C4-2B (cell line): Measurements from ENCODE around the gene ZNF394.
"Not testable (repeated sequence)": the region's sequence is repeated elsewhere in the genome, so short reads cannot be mapped to it uniquely, and the experiment has no call there.

ENCODE experiments used
- H3K27ac ChIP-seq: fragments of 450-650 bp; 2 replicates; pipeline ENCODE4 v1.5.1; 2017
- ZFX ChIP-seq: fragments of 450-650 bp; IDR thresholded peaks from 2 replicates; pipeline ENCODE4 v1.6.1; 2017
- TF ChIP-seq, protein P1 (sequence below): fragments of 450-650 bp; conservative IDR thresholded peaks from 2 replicates; pipeline ENCODE4 v1.5.1; 2017; ENCODE audit warnings: mild to moderate bottlenecking

The ZNF394 gene

DNA sequence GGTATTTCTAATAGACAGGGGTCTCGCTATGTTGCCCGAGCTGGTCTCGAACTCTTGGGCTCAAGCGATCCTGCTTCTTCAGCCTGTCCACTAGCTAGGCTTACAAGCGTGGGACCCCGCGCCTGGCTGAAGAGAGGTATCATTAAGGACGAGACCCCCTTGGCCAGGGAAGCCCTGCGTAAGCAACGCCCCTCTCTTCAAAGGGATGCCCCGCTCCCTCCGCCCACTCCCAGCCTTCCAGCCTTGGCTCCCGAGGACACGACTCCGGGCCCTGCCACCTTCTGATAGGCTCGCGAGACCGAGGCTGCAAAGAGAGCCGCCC lies 4.2 kb upstream of the ZNF394 start:
- no peak for TF ChIP-seq ZFX
- TF ChIP-seq, protein P1, sequence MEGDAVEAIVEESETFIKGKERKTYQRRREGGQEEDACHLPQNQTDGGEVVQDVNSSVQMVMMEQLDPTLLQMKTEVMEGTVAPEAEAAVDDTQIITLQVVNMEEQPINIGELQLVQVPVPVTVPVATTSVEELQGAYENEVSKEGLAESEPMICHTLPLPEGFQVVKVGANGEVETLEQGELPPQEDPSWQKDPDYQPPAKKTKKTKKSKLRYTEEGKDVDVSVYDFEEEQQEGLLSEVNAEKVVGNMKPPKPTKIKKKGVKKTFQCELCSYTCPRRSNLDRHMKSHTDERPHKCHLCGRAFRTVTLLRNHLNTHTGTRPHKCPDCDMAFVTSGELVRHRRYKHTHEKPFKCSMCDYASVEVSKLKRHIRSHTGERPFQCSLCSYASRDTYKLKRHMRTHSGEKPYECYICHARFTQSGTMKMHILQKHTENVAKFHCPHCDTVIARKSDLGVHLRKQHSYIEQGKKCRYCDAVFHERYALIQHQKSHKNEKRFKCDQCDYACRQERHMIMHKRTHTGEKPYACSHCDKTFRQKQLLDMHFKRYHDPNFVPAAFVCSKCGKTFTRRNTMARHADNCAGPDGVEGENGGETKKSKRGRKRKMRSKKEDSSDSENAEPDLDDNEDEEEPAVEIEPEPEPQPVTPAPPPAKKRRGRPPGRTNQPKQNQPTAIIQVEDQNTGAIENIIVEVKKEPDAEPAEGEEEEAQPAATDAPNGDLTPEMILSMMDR, result no peak
- H3K27ac ChIP-seq, result peak overlapping the region; percentile 71

DNA sequence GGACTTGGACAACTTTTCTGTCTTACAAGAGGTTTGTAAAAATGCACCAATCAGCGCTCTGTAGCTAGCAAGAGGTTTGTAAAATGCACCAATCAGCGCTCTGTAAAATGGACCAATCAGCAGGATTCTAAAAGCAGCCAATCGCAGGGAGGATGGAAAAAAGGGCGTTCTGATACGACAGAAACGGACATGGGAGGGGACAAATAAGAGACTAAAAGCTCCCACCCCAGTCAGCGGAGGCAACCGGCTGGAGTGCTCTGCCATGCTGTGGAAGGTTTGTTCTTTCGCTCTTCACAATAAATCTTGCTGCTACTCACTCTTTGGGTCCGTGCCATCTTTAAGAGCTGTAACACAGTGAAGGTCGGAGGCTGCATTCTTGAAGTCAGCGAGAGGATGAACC lies 1.2 kb upstream of the ZNF394 start:
- not testable (repeated sequence) for H3K27ac ChIP-seq

DNA sequence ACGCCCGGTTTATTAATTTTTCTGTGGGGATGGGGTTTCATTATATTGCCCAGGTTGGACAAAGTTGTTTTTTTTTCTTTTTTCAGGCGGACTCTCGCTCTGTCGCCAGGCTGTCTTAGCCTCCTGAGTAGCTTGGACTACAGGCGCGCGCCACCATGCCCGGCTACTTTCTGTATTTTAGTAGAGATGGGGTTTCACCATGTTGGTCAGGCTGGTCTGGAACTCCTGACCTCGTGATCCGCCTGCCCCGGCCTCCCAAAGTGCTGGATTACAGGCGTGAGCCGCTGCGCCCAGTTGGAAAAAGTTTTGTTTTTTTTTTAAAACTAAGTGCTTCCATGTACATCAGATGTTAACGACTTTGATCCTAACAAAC lies 542 bp upstream of the ZNF394 start:
- peak overlapping the region; percentile 72 for H3K27ac ChIP-seq
- TF ChIP-seq, protein P1, result no peak
- no peak for TF ChIP-seq ZFX

DNA sequence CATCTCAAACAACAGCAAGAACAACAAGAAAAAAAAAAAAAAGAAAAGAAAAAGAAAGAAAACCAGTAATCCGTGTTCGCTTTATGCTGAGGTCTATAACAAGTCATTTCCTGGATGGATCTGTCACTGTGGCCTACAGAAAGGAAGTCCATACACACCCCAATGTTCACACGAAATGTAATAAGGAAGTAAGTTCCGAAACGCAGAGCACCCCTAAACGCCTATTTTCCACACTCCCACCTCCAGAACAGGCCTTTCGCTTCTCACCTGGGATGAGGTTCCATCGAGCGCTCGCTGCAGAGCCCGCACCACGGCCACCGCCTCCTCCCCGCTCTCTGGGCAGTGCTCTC lies 735 bp downstream of the ZNF394 start:
- H3K27ac ChIP-seq, result peak overlapping the region; percentile 72
- no peak for TF ChIP-seq ZFX
- TF ChIP-seq, protein P1, result no peak

DNA sequence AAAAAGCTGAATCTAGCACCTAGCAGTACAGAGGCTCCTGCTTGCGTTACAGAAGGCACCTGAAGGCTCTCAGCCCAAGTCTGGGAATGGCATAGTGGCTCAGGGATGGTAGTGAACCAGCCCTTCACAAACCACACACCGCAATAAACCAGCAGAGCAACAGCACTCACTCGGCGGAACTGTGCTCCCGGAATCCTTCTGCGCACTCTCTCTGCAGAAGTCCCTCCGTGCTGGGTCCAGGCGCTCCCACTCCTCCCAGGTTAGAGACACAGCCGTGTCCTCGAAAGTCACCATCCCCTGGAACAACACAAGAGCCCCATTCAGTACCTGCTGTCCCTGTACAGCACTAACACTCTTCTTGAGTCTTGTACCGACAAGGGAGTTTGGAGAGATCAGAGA lies 1.5 kb downstream of the ZNF394 start:
- no peak overlapping the region for H3K27ac ChIP-seq
- TF ChIP-seq, protein P1, result no peak
- no peak for TF ChIP-seq ZFX

DNA sequence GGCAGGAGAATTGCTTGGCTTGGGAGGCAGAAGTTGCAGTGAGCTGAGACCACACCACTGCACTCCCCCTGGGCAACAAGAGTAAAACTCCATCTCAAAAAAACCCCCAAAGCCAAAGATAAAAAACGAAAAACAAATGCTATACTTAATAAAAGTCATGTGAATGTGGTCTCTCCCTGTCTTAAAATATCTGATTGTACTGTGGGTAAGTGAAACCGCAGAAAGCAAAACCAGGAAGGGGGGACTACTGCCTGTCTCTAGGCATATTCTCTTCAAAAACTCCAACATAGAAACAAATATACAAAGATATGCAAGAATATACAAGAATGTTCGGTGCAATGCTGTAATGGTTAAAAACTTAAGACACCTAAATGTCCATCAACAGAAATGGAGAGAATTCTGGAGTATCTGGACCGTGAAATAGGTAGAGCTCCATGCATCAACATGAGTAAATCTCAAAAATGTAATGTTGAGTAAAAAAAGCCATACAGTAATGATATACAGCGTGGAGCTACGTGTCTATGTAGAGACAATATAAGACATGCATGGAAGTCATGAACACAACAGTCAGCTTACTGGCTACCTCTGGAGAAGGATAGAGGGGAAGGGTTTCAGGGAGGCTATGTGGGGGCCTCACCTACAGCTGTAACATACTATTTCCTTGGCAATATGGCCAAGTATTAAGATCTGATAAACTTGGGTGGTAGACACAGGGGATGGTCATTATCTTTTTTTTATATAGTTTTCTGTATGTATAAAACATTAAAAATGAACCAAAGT lies 2.1 kb downstream of the ZNF394 start:
- H3K27ac ChIP-seq, result no peak overlapping the region
- TF ChIP-seq ZFX, result no peak

DNA sequence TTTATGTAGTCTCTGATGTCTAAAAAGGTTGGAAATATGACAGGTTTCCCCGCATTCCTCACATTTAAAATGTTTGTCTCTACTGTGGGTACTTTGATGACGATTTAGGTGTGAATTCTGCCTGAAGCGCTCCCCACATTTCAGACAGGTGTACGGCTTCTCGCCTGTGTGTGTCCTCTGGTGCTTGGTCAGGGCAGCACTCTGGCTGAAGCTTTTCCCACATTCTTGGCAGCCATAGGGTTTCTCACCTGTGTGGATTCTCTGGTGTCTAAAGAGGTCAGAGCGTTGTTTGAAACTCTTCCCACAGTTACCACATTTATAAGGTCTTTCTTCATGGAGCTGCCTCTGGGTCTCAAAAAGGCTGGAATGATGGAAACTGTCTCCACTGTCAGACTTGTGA lies 6.3 kb downstream of the ZNF394 start:
- no peak overlapping the region for H3K27ac ChIP-seq
- TF ChIP-seq ZFX, result no peak

DNA sequence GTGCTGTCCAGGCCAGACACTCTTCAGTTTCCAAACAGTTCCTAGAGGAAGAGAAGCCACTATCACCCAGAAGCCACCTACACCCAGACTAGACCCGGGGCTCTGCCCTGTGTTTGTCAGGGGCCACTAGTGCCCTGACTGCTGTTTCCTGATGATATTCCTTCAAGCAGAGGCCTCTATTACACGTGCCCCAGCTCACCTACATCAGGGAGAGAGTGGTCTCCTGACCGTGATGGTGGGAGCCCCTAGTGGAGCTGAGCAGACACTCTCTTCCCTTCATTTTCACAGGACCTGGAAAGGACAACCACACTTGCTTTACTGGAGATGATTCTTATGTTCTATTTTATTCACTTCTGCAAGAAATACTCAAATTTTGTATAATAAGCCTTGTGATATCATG lies 9.2 kb downstream of the ZNF394 start:
- TF ChIP-seq, protein P1, result no peak
- H3K27ac ChIP-seq, result no peak overlapping the region

DNA sequence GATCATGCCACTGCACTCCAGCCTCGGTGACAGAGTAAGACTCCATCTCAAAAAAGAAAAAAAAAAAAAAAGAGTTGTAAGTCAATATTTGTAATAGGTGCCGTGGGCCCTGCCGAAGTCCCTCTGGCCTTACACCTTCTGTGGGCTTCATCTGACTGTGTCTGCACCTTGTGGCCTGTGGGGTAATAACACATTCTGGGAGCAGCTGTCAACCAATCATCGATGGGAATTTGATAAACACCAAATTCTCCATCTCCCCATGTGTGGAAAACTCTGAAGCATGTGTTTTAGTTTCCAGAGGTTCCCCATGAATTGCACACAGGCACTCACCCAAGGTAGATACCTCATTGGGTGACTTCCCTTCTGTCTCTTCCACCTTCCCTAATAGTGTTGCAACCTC lies 10.8 kb downstream of the ZNF394 start:
- no peak overlapping the region for H3K27ac ChIP-seq
- no peak for TF ChIP-seq ZFX
- TF ChIP-seq, protein P1, result no peak
